Fibroblast of the conjunctiva (primary cell): Measurements from ENCODE around the gene SLC2A9.
"Not testable (repeated sequence)": the region's sequence is repeated elsewhere in the genome, so short reads cannot be mapped to it uniquely, and the experiment has no call there.

Experiments
- DNase-seq: peaks from one replicate; pipeline ENCODE4 v3.0.0-alpha.2; 2010; ENCODE audit warnings: low read depth

Gene SLC2A9

DNA sequence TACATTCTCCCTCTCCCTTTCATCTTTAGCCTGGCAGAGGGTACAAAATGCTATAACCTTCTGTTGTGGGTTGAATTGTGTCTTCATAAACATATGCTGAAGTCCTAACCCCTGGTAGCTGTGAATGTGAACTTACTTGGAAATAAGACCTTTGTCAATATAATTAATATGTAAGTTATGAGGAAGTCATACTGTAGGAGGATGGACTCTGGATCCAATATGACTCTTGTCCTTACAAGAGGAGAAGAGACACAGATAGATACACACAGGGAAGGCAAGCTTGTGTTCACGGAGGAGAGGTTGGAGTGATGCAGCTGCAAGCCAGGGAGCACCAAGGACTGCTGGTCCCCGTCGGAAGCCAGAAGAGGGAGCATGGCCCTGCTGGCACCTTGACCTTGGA, 94.7 kb downstream of the SLC2A9 start:
- no peak for DNase-seq

GRCh38 chr4:9925750-9926439, 95.4 kb downstream of the SLC2A9 start:
- no peak for DNase-seq

DNA sequence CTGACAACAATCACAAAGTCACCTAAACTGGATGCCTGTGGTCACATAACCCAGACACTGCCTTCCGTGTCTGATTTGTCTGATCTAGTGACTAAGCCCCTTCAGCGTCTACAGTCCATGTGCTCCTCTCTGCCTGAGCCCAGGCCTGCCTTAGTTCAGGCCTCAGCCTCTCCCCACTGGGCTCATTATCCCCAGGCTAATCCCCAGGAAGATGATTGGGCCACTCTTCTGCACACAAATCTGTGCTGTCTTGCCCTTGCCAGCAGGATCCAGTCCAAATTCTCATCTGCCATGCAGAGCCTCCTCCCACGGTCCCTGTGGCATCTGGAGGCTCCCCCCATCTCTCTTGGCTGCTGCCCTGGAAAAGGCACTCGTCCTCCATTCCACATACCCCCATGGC, 96.5 kb downstream of the SLC2A9 start:
- no peak for DNase-seq

- no peak for DNase-seq
Observed at GRCh38 chr4:9923195-9923812, 98.0 kb downstream of the SLC2A9 start.

- DNase-seq: no peak
Observed at GRCh38 chr4:9921326-9921725, 100.0 kb downstream of the SLC2A9 start.

GRCh38 chr4:9920029-9920428, 101.3 kb downstream of the SLC2A9 start:
- no peak for DNase-seq

DNA sequence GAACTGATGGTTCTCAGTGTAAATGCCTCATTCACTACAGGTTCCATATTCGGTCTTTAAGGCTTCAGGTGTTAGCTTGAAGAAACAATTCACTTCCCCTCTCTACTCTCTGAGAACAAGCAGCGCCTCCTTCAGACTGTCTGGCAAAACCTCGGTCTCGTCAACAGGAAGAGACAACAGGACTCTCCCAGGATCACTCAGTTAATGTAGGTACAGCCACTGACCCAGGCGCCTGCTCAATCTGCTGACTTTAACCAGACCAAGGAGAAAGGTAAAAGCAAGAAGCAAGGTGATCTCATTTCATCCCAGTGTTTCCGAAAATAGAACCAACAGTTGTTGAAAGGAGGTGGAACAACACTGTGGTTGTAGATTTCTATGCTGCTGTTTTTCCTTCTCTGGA, 102.2 kb downstream of the SLC2A9 start:
- DNase-seq: no peak

GRCh38 chr4:9918484-9918883, 102.8 kb downstream of the SLC2A9 start:
- no peak for DNase-seq

GRCh38 chr4:9916937-9917336, 104.4 kb downstream of the SLC2A9 start:
- no peak for DNase-seq

GRCh38 chr4:9916346-9916745, 105.0 kb downstream of the SLC2A9 start:
- no peak for DNase-seq

DNA sequence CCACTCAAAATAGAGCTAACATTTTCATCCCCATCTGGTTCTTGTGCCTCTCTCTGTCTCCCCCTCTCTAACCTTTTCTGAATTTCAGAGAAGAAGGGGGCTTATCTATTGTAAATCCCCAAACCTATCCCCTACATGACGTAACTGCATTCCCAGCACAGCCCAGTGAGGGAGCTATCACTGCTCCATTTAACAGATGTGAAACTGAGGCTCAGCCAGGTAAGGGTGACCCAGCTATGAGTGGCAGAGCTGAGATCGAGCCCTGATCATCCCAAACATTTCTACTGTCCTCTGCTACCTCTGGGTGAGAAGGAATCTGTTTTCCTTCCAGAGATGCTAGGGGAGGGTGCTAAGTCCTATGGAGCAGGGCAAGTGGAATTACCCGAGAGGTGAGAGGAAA, 107.5 kb downstream of the SLC2A9 start:
- DNase-seq: no peak

DNA sequence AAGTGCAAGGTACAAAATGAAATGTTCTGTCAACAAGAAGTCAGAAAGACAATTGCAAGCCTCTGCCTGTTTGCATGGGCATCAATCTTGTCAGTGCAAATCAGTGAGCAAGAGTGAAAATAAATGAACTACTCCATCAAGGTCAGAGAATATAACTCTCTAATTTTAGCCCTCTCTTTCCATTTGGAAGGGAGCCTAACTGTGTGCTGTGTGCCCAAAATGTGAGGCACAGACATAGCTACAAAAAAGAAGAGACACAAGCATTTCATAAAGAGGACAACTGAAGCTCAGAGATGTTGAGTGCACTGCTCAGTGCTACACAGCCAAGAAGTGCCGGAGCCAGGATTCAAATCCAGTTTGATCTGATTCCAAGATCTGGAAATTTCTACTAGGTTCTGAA, 114.3 kb downstream of the SLC2A9 start:
- DNase-seq: no peak

- DNase-seq: no peak
Observed at GRCh38 chr4:9904976-9905587, 116.2 kb downstream of the SLC2A9 start.

GRCh38 chr4:9903317-9903716, 118.0 kb downstream of the SLC2A9 start:
- no peak for DNase-seq

DNA sequence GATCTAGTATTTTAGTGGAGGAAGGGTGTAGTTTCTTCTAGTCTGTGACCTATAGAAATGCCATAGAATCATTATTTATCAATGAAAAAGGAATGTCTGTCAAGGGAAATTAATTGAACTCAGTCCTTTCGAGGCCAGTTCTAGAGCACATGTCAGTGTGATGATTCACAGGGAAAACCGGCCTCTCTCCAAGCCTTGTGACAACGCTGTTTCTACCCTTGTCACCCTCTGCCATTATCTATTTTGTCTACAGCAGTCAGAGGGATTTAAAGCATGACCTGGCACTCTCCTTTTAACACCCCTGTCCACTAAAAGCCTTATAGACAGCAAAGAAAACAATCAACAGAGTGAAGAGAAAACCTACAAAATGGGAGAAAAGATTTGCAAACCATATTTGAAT, 120.0 kb downstream of the SLC2A9 start:
- DNase-seq: no peak

DNA sequence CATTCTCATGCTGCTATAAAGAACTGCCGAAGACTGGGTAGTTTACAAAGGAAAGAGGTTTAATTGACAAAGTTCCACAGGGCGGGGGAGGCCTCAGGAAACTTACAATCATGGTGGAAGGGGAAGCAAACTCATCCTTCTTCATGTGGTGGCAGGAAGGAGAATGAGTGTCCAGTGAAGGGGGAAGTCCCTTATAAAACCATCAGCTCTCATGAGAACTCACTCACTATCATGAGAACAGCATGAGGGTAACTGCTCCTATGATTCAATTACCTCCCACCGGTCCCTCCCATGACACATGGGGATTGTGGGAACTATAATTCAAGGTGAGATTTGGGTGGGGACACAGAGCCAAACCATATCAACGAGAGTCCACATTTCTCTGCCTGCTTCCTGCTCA, 120.7 kb downstream of the SLC2A9 start:
- DNase-seq: not testable (repeated sequence)

GRCh38 chr4:9899306-9900055, 121.8 kb downstream of the SLC2A9 start:
- no peak for DNase-seq

DNA sequence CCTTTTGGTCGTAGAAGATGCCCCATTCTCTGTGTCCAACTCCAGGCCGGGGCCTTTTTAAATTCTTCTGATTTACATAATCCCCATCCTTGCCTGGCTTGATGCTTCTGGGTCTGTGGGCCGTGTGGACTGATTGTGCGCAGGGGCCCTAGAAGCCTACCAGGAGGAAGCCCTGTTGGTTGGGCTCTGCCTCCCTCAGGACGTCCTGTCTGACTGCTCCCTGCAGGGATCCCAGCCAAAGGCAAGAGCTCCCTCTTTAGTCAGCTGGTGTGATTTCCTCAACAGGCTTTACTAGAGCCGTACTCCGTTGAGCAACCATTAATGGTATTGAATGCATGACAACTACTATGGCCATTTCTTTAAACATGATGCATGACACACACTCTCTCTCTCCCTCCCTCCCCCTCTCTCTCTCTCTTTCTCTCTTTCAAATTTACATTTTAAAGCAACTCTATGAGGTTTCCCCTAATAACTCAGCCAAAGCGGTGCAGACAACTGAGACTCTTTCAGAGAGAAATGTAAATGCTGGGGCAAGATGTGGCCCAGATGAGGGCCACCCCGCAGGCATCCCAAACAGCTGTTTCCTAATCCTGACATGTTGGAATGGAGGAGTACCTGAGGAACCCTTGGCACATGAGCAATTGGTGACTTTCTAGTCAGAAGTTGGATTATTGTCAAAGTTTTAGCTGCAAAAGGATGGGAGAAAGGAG, 122.5 kb downstream of the SLC2A9 start:
- no peak for DNase-seq

DNA sequence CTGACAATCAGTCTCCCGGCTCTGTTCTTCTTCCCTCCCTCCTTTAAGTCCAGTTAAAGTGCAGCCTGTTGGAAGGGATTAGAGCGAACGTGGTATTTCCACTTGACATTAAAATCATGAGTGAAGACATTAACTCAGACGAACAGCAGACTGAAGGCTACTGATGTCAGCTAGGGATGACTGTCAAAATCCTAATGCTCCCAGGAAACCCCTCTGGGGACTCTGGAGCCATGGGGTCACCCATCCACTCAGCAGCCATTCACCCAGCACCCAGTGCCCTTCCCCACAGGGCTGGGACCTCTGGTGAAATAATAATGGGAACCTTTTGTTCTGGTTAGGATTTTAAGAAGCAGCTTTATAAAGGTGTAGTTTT, 126.0 kb downstream of the SLC2A9 start:
- DNase-seq: no peak

DNA sequence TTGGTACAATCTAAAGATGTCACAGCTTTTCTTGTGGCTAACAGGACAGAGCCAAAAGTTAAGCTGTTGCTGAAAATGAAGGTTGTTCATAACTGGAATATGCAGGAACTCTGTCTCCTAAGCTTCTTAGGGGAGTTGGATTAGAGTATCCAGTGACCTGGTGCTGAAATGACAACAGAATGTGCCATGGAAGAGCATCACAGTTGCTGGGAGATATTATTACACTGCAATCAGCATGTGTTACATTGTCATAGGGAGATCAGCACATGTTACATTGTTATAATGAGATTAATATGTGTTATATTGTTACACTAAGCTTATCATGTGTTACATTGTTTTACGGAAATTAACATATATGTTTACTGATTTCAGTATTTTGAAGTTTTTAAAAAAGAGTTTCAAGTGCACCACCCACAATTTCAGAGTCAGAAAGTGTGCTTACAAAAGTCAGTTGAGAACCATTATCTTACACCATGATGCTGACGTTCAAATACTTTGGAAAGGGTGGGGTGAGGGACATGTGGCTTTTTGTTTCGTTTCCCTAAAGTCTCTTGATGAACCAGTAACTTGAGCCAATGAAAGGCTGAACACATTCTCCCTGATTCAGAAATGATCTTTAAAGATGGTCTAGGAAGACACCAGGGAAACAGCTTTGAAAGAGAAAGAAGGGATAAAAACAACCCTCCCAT, 126.5 kb downstream of the SLC2A9 start:
- no peak for DNase-seq

- DNase-seq: no peak
Observed at GRCh38 chr4:9893329-9894108, 127.8 kb downstream of the SLC2A9 start.
